Measurements from ENCODE around the gene ADAMTS17.

Gene ADAMTS17

DNA sequence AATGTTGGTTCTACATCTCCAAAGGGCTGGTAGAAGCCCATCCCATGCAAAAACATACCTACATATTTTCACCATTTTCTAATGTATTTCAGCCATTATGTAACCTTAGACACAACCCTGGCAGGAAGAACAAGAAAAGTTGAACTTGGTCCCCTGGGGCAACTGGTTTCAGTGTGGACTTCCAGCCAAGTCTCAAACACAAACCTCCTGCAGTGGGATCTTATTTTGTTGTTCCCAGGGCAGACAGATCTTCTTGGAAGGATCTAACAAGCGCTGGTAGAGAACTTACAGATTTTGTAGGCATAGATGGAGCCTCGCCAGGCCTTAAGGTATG is 96.3 kb downstream of the ADAMTS17 start:
- DNase-seq (ENCODE audit: low spot score), result no peak
- in situ Hi-C loops (cut with MboI; ENCODE audit: low sequenced_read_pairs, unreplicated experiment), result no loop called here
- TF ChIP-seq, protein P1, sequence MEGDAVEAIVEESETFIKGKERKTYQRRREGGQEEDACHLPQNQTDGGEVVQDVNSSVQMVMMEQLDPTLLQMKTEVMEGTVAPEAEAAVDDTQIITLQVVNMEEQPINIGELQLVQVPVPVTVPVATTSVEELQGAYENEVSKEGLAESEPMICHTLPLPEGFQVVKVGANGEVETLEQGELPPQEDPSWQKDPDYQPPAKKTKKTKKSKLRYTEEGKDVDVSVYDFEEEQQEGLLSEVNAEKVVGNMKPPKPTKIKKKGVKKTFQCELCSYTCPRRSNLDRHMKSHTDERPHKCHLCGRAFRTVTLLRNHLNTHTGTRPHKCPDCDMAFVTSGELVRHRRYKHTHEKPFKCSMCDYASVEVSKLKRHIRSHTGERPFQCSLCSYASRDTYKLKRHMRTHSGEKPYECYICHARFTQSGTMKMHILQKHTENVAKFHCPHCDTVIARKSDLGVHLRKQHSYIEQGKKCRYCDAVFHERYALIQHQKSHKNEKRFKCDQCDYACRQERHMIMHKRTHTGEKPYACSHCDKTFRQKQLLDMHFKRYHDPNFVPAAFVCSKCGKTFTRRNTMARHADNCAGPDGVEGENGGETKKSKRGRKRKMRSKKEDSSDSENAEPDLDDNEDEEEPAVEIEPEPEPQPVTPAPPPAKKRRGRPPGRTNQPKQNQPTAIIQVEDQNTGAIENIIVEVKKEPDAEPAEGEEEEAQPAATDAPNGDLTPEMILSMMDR (IDR thresholded peaks at IDR 0.05; ENCODE audit: borderline replicate concordance, control extremely low read depth, extremely low read depth, insufficient read depth, missing control alignments), result no peak

DNA sequence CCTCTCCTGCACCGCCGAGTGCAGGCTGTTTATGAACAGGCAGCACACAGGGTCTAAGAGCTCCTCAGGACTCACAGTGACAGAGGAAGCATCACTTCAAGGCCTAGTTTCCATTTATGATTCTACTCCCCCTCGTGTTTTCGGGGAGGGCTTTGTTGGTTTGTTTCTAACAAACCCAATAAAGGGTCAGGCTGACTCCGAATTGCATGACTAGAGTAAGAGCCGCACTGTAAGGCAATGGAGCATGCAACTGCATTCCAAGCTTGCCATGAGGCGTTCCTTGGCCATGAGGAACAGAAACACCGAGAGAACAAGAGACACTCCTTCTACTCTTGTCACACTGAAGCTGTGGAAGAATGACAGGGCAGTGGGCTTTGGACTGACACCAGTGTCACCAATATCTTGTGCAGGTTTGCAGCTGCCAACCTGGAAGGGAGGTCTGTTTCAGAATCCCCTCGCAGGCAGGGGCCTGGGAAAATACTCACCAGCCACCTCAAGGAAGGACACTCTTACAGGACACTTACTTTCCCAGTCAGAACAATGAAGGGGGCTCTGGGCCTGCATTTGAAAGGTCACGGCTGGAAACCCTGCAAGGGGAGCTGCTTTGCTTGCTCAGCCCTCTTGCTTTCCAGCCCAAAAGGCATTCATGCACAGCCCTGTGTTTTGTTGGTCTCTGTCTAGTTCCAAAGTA is 96.8 kb downstream of the ADAMTS17 start:
- TF ChIP-seq, protein P1 (IDR thresholded peaks at IDR 0.05; ENCODE audit: borderline replicate concordance, control extremely low read depth, extremely low read depth, insufficient read depth, missing control alignments), result no peak
- no peak for DNase-seq (ENCODE audit: low spot score)
- in situ Hi-C loops (cut with MboI; ENCODE audit: low sequenced_read_pairs, unreplicated experiment), result no loop called here

DNA sequence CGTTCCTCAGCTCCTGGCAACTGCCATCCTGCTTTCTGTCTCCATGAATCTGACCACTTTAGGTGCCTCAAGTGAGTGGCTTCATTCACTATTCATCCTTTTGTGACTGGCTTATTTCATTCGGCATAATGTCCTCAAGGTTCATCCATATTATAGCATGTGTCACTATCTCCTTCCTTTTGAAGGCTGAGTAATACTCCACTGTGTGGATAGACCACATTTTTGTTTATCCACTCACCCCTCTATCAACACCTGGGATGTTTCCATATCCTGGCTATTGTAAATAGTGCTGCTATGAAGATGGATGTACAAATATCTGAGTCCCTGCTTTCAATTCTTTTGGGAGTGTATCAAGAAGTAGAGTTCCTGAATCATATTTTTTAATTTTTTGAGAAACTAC is 98.8 kb downstream of the ADAMTS17 start:
- TF ChIP-seq, protein P1 (IDR thresholded peaks at IDR 0.05; ENCODE audit: borderline replicate concordance, control extremely low read depth, extremely low read depth, insufficient read depth, missing control alignments), result no peak
- in situ Hi-C loops (cut with MboI; ENCODE audit: low sequenced_read_pairs, unreplicated experiment), result no loop called here
- no peak for DNase-seq (ENCODE audit: low spot score)

DNA sequence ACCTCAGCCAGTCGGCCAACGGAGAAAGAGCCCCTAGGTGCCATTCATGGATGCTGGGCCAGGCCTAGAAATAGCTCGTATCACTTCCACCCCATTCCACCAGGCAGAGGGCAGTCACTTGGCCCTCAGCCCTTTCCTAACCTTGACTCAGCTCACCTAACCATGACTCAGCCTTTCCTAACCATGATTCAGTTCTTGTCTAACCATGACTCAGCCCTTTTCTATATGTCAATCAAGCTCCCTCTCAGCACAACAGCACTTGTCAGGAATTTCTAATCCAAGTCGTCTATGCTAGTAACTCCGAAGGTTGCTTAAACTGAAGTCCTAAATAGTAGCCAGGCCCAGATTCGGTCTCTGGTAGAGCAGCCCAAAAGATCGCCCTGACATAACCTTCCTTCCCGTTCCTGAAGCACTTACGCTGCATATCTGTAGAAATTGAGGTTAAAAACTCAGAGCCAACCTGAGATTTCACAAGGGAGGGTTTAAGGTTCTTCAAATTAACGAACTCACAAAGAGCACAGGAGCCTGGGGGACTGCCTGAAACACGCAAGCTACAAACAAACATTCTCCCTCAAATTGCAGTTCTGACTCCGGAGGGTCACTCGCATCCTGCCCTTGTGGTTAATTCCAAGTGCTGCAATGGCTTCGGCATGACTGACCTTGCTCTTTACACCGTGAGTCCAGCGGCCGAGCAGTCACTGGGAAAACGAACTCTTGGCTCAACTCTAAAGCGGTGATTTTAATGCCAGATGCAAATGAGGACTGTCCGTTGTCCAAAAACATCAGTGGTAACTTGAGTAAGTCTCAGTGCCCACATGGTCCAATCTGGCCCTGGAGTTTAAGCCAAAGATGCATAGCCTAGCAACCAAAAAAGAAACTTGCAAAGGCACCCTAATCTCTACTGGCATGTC is 99.9 kb downstream of the ADAMTS17 start:
- TF ChIP-seq, protein P1 (IDR thresholded peaks at IDR 0.05; ENCODE audit: borderline replicate concordance, control extremely low read depth, extremely low read depth, insufficient read depth, missing control alignments), result no peak
- no peak for DNase-seq (ENCODE audit: low spot score)
- in situ Hi-C loops (cut with MboI; ENCODE audit: low sequenced_read_pairs, unreplicated experiment), result no loop called here

DNA sequence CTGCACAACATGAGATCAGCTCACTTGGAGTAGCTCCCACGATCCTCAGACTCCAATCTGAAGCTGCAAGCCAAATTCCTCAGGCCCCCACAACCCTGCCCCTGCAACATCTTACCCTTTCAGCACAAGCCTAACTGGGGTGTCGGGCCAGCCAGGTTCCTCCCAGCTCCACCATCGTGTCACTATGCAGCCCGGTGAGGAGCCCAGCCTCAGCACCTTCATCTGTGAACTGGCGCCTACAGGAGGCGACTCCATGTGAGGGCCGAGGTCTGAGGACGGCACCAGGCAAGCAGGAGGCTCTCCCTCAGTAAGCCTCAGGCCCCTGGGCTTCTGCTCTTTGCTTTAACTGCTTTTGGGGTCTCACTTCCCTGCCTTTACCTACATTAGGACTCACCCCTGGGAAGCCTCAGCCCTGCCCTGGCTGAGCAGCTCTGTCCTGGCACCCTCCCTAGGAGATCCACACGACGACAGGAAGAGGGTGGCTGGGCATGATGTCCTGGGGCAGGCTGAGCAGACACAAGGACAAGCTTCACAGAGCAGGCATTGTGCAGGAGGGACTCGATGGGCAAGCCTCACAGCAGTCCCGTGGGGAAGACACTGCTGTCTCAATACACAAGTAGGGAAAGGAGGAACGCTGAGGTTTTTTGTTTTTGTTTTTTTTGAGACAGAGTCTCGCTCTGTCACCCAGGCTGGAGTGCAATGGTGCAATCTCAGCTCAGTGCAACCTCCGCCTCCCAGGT is 104.6 kb downstream of the ADAMTS17 start:
- TF ChIP-seq, protein P1 (IDR thresholded peaks at IDR 0.05; ENCODE audit: borderline replicate concordance, control extremely low read depth, extremely low read depth, insufficient read depth, missing control alignments), result no peak
- DNase-seq (ENCODE audit: low spot score), result no peak
- in situ Hi-C loops (cut with MboI; ENCODE audit: low sequenced_read_pairs, unreplicated experiment), result no loop called here

DNA sequence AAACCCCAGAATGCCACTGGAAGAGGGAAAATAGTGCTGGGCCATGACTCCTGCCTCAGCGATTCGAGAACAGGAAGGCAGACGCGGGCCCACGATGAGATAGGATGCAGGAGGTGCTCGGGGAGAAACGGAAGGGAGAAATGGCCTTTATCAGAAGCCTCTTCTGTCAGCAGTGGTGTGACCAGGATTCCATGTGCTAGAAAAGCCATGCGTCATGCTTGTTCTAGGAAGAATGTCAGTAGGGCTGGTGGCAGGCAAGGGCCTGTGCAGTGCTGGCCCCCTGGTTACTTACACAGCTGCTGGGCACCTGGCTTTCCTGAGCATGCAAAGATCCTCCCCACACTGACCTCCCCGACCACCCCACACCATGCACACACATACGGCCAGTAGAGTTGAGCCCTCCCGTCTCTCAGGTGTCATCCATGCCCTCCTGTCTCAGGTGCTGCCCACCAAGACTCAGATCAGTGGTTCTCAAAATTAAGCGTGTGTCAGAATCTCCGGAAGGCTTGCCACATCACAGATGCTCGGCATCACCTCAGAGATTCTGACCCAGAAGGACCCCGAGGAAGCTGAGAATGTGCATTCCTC is 106.7 kb downstream of the ADAMTS17 start:
- no peak for DNase-seq (ENCODE audit: low spot score)
- TF ChIP-seq, protein P1 (IDR thresholded peaks at IDR 0.05; ENCODE audit: borderline replicate concordance, control extremely low read depth, extremely low read depth, insufficient read depth, missing control alignments), result no peak
- in situ Hi-C loops (cut with MboI; ENCODE audit: low sequenced_read_pairs, unreplicated experiment), result no loop called here

Measured in GM13976 (cell line).